Calu3 (cell line): Measurements from ENCODE around the gene CDT1. TPM values are rescaled to one million over a fixed set of nuclear protein-coding genes. Genes with fewer than 3 reads are reported as not detected.

Experiments used
- BruUV-seq: library from RNA; stranded (reverse); fragments of 400-500 nt; replicated peaks from 2 replicates; lab custom pipeline; 2021; lab: Mats Ljungman, UMichigan
- CTCF ChIA-PET: fragments of 300-600 bp; sonication (Branson Sonifier 250); formaldehyde crosslinking; loops from one replicate; lab custom pipeline; 2022; ENCODE audit warnings: antibody characterized with exemption; lab: Charles Lee
- DNase-seq: peaks from one replicate; pipeline ENCODE4 v3.0.0; 2022
- H3K27ac Mint-ChIP-seq: one replicate; pipeline ENCODE4 v1.8.0; 2022; ENCODE audit warnings: mixed read lengths; ENCODE audit not compliant: unreplicated experiment
- H3K27me3 Mint-ChIP-seq: one replicate; pipeline ENCODE4 v1.8.0; 2022; ENCODE audit warnings: mixed read lengths; ENCODE audit not compliant: unreplicated experiment
- H3K36me3 Mint-ChIP-seq: one replicate; pipeline ENCODE4 v1.8.0; 2022; ENCODE audit warnings: mild to moderate bottlenecking, moderate library complexity, mixed read lengths; ENCODE audit not compliant: insufficient read depth, unreplicated experiment
- H3K4me1 Mint-ChIP-seq: one replicate; pipeline ENCODE4 v1.8.0; 2022; ENCODE audit warnings: mild to moderate bottlenecking, low read depth, mixed read lengths; ENCODE audit not compliant: unreplicated experiment
- H3K4me3 Mint-ChIP-seq: one replicate; pipeline ENCODE4 v1.8.0; 2022; ENCODE audit warnings: mild to moderate bottlenecking, low read depth, moderate library complexity, mixed read lengths; ENCODE audit not compliant: unreplicated experiment
- H3K9me3 Mint-ChIP-seq: one replicate; pipeline ENCODE4 v1.8.0; 2022; ENCODE audit warnings: low read depth, mixed read lengths; ENCODE audit not compliant: unreplicated experiment
- intact Hi-C: fragments of 100-400 bp; cut with micrococcal nuclease; formaldehyde crosslinking; loops from one replicate; pipeline ENCODE4 v1.10.0; 2022; ENCODE audit not compliant: unreplicated experiment
- total RNA-seq: library from RNA; stranded (reverse); gene quantifications from 2 replicates; pipeline ENCODE4 v1.2.3, GENCODE V29; 2022
- TF ChIP-seq, protein P1 (sequence below): fragments of 200-600 bp; IDR thresholded peaks from one replicate; pipeline ENCODE4 v1.8.0; 2022; ENCODE audit warnings: antibody characterized with exemption; ENCODE audit not compliant: unreplicated experiment

CDT1 gene
- total RNA-seq, 1 experiment from 2014 or later: 74.8 TPM

DNA sequence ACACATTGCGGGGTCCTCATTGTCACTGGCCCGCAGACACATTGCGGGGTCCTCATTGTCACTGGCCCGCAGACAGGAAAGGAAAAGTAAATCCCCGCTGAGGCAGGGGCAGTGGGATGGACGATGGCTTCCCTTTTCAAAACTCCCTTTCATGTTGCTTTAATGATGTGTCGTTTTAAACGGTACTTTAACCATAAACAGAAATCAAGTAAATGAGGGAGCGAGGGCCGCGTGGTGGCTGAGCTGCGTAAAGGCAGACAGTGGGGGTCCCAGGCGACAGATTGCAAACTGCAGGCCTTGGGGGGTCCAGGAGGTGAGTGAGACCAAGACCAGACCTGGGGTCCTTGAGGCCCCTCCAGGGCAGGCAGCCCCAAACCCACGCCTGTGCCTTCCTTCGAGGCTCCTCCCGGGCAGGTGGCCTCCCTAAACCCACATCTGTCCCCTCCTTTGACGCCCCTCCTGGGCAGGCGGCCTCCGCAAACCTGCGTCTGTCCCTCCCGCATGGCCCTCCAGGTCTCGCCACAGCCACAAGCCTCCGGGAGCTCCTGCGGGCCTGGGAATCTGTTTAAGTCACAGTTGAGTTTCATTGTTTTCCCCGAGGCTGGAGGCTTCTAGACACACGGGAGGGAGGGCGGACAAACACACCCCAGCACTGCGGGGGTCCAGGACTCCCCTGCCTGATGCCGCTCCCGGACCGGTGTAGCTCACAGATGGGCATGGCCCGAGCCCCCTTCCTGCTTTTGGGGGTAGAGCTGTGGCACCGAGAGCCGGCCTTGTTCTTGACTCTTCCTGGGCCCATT is 25.9 kb upstream of the CDT1 start:
- intact Hi-C loops: no loop called here

DNA sequence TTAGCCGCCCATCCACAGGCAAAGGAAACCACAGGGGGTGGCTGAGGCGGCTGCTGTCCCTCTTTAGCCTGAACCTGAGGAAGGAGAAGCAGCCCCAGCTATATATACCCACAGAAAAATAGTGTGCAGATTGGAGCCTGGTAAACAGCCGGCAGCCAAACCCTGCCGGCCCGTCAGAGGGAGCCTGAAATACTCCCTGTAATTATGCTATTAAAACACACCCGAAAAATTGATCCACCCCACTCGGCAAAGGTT is 25.4 kb upstream of the CDT1 start:
- no peak overlapping the region for H3K4me3 Mint-ChIP-seq
- intact Hi-C loops: no loop called here
- no peaks in the 10 kb centered on the region for H3K27me3 Mint-ChIP-seq
- BruUV-seq: no TSS peak
- no peaks in the 10 kb centered on the region for H3K9me3 Mint-ChIP-seq
- H3K36me3 Mint-ChIP-seq: peaks cover 34% of the 10 kb centered on the region
- CTCF ChIA-PET: interaction anchor here (0.7 kb wide), 1 partner anchor 20 kb away, joined by 3 read pairs; no protein-coding TSS in a partner anchor
- H3K27ac Mint-ChIP-seq: no peak overlapping the region
- H3K4me1 Mint-ChIP-seq: peaks cover 51% of the 10 kb centered on the region
- TF ChIP-seq, protein P1, sequence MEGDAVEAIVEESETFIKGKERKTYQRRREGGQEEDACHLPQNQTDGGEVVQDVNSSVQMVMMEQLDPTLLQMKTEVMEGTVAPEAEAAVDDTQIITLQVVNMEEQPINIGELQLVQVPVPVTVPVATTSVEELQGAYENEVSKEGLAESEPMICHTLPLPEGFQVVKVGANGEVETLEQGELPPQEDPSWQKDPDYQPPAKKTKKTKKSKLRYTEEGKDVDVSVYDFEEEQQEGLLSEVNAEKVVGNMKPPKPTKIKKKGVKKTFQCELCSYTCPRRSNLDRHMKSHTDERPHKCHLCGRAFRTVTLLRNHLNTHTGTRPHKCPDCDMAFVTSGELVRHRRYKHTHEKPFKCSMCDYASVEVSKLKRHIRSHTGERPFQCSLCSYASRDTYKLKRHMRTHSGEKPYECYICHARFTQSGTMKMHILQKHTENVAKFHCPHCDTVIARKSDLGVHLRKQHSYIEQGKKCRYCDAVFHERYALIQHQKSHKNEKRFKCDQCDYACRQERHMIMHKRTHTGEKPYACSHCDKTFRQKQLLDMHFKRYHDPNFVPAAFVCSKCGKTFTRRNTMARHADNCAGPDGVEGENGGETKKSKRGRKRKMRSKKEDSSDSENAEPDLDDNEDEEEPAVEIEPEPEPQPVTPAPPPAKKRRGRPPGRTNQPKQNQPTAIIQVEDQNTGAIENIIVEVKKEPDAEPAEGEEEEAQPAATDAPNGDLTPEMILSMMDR: no peak
- no peak for DNase-seq

More for the DNA sequence above, 25.9 kb upstream of the CDT1 start:
- Mint-ChIP-seq H3K9me3 (no peaks in the 10 kb centered on the region), H3K4me3 (no peak overlapping the region), H3K27ac (no peak overlapping the region), H3K36me3 (peaks cover 29% of the 10 kb centered on the region), H3K27me3 (no peaks in the 10 kb centered on the region), H3K4me1 (peaks cover 51% of the 10 kb centered on the region)
- DNase-seq: no peak
- CTCF ChIA-PET: no interaction called here
- BruUV-seq: no TSS peak
- TF ChIP-seq, protein P1: no peak

DNA sequence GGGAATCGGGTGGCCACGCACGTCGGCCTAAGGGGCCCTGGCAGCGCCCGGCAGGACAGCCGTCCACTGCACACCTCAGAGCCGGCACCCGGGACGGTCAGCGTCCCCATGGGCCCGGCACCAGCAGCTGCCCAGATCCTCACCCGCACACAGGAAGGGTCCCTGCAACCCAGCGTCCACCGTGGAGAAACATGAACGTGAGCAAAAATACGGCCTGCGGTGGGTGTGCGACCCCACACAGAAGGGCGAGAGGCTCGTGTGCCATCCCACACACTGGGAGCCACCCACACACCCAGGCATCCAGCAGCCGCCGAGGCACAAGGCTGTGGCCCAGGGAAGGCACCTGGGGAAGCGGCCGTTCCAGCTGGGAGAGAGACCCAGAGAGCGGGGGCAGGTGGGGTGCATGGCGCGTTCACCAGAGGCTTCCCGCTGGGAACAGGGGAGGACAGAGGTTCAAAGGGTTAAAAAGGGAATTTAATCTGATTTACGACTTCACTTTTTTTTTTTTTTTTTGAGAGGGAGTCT is 25.0 kb upstream of the CDT1 start:
- no peak for DNase-seq
- no peaks in the 10 kb centered on the region for H3K27me3 Mint-ChIP-seq
- no peaks in the 10 kb centered on the region for H3K9me3 Mint-ChIP-seq
- peaks cover 38% of the 10 kb centered on the region for H3K36me3 Mint-ChIP-seq
- no peak overlapping the region for H3K27ac Mint-ChIP-seq
- CTCF ChIA-PET: interaction anchor here (0.7 kb wide), 1 partner anchor 20 kb away, joined by 3 read pairs; no protein-coding TSS in a partner anchor
- BruUV-seq: no TSS peak
- TF ChIP-seq, protein P1: no peak
- intact Hi-C loops: no loop called here
- no peak overlapping the region for H3K4me3 Mint-ChIP-seq
- H3K4me1 Mint-ChIP-seq: peaks cover 51% of the 10 kb centered on the region

DNA sequence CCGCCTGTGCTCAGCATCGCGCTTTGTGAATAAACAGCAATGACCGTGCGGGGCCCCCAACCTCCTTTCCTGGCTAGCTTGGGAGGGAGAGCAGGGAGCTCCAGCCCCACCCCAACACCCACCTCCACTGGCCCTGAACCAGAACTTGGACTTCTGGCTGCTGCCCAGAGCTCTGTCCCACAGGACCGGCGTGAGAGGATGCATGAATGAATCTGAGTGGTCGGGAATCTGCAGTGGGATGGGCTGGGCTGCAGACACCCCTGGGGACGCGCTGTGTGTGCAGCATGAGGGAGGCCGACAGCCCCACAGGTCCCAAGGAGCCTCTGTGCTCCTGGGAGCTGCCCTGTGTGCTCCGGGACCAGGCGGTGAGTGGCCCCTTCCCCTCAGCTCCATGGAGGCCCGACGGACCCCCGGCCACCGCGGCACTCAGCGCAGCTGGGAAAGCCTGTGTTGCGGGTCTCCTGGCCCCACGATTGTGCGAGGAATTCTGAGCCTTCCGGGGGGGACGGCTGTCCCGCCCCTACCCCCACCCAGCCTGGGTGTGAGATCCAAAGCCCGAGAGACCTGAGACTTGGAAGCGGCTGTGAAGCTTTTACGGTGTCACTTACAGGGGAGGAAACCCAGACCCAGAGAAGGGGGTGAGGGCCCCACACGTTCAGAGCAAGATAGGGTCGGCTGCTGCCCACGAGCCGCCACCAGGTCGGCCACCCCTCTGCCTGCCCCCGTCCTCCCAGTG is 24.0 kb upstream of the CDT1 start:
- CTCF ChIA-PET: interaction anchor here (0.6 to 1.3 kb wide), 3 partner anchors 16 to 516 kb away, joined by 3 to 7 read pairs (median 6); no protein-coding TSS in a partner anchor
- no peak overlapping the region for H3K27ac Mint-ChIP-seq
- intact Hi-C loops: no loop called here
- TF ChIP-seq, protein P1: no peak
- peaks cover 43% of the 10 kb centered on the region for H3K36me3 Mint-ChIP-seq
- no peaks in the 10 kb centered on the region for H3K27me3 Mint-ChIP-seq
- H3K4me3 Mint-ChIP-seq: no peak overlapping the region
- no peaks in the 10 kb centered on the region for H3K9me3 Mint-ChIP-seq
- H3K4me1 Mint-ChIP-seq: peaks cover 45% of the 10 kb centered on the region
- BruUV-seq: no TSS peak
- DNase-seq: no peak
